HG03521 (cell line): ENCODE data around the gene TGFB1I1.
"Not testable (repeated sequence)": the region's sequence is repeated elsewhere in the genome, so short reads cannot be mapped to it uniquely, and the experiment has no call there.

Source experiments
- ATAC-seq: cut with Tn5 transposase; IDR thresholded peaks from one replicate; pipeline ENCODE4 v1.9.1; 2021; ENCODE audit warnings: mild to moderate bottlenecking, moderate library complexity; ENCODE audit not compliant: unreplicated experiment

TGFB1I1 gene

GRCh38 chr16:31508706-31509195 lies 36.8 kb downstream of the TGFB1I1 start:
- no peak for ATAC-seq

- no peak for ATAC-seq
Measured at GRCh38 chr16:31513126-31513525, 41.2 kb downstream of the TGFB1I1 start.

DNA sequence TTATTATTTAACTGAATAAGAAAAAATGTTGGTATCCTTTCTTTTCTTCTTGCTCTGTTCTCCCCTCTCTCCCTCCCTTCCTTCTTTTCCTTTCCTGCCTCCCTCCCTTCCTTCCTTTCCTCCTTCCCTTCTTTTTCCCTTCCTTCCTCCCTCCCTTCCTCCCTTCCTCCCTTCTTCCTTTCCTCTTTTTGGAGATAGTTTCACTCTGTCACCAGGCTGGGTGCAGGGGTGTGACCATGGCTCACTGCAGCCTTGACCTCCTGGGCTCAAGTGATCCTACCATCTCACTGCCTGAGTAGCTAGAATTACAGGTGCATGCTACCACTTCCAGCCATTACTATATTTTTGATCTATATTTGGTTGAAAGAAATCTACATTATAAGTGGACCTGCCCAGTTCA lies 41.9 kb downstream of the TGFB1I1 start:
- no peak for ATAC-seq

DNA sequence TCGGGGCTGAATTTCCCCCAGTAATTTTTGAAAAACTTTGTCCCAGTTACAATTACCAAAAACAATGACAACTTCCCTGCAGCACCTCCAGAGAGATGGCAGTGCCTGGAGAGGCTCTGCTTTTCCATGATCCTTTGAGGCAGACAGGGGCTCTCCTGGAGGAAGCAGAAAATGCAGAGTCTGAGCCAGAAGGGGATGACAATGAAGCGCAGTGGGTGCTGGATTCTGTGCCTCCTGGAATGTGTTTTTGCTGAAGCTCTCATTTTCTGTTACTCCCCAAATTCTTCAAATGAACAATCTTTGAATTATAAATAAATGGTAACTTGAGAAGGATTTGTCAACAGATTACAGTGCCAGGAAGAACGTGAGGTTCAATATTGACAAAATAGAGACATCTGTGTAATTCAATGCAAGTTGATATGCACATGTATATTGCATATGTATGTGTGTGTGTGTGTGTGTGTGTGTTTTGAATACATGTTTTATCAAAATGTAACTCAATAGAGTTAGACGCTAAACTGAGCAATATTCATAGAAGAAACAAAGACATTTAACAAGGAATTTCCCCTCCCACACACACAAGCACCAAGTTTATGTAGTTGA lies 45.9 kb downstream of the TGFB1I1 start:
- ATAC-seq, result no peak

GRCh38 chr16:31519759-31520431 lies 47.9 kb downstream of the TGFB1I1 start:
- no peak for ATAC-seq

DNA sequence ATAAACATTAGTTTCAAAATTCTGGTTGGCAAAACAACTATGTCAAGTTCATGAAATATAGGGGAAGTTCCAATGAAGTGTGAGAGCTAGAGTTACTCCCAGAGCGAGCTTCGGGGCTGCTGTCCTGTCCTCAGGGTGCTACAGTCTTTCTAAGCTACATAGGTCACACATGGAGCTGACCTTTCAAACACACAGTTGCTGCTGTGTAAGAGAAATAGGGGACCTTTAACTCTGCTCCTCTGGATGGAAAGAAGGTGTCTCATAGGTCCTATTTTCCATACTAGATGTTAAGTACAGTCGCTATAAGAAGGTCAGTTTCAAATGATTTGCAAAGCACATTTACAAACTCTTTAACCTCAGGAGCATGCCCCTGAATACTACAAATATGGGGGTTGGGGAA lies 49.4 kb downstream of the TGFB1I1 start:
- no peak for ATAC-seq

DNA sequence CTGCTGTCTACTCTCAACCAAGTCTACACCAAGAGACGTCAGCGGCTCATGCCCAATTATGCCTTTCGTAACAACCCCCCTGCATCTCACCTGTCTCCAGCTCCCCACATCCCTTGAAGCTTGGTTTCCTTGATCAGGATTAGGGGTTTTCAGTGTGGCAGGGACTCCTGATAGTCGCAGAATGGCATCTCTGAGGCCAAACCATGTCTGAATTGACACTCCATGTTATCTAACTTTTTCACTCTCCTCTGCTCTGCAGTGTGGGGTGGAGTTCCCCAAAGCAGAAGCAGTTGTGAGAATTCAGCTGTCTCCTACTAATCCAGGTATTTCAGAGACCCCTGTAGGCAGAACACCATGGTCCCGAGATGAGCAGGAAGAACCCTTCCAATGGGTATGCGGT lies 50.1 kb downstream of the TGFB1I1 start:
- ATAC-seq, result no peak

DNA sequence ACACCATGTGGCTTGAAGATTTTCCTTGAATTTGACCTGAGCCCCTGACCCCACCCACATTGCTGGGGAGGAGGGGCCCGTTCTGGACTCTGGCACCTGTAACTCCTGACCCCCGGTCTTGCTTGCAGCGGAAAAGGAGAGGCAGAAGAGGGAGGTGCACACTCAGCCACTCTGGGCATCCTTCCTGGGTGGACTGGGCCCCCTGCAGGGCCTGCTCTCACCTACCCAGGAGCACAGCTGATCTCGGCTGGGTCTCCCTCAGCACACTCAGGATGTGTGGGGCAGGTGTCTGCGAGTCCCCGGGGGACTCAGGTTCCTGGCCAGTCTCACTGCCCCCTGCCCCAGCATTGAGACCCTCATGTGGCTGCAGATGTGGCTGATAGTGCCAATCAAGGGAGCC lies 51.8 kb downstream of the TGFB1I1 start:
- ATAC-seq, result not testable (repeated sequence)

GRCh38 chr16:31525113-31525512 lies 53.2 kb downstream of the TGFB1I1 start:
- ATAC-seq, result no peak
